HG02642 (cell line): ENCODE data around the gene FAF1.
"Not testable (repeated sequence)": the region's sequence is repeated elsewhere in the genome, so short reads cannot be mapped to it uniquely, and the experiment has no call there.

Source experiments
- ATAC-seq: cut with Tn5 transposase; IDR thresholded peaks from one replicate; pipeline ENCODE4 v1.9.1; 2021; ENCODE audit warnings: mild to moderate bottlenecking; ENCODE audit not compliant: unreplicated experiment, poor library complexity

FAF1 gene

GRCh38 chr1:50717327-50717726 is 242.7 kb downstream of the FAF1 start:
- no peak for ATAC-seq

GRCh38 chr1:50716455-50716854 is 243.6 kb downstream of the FAF1 start:
- ATAC-seq: not testable (repeated sequence)

GRCh38 chr1:50710099-50710498 is 250.0 kb downstream of the FAF1 start:
- no peak for ATAC-seq

GRCh38 chr1:50707824-50708223 is 252.2 kb downstream of the FAF1 start:
- no peak for ATAC-seq

GRCh38 chr1:50705699-50706098 is 254.4 kb downstream of the FAF1 start:
- no peak for ATAC-seq

- no peak for ATAC-seq
Observed at GRCh38 chr1:50705041-50705440, 255.0 kb downstream of the FAF1 start.

- ATAC-seq: no peak
Observed at GRCh38 chr1:50704126-50704525, 255.9 kb downstream of the FAF1 start.

- ATAC-seq: no peak
Observed at GRCh38 chr1:50703240-50703639, 256.8 kb downstream of the FAF1 start.

GRCh38 chr1:50702395-50702794 is 257.7 kb downstream of the FAF1 start:
- no peak for ATAC-seq

- ATAC-seq: no peak
Observed at GRCh38 chr1:50701706-50702317, 258.3 kb downstream of the FAF1 start.

GRCh38 chr1:50700621-50701020 is 259.4 kb downstream of the FAF1 start:
- no peak for ATAC-seq

GRCh38 chr1:50700214-50700613 is 259.9 kb downstream of the FAF1 start:
- ATAC-seq: no peak

GRCh38 chr1:50699795-50700194 is 260.3 kb downstream of the FAF1 start:
- no peak for ATAC-seq

- ATAC-seq: no peak
Observed at GRCh38 chr1:50697440-50698421, 262.3 kb downstream of the FAF1 start.

- no peak for ATAC-seq
Observed at GRCh38 chr1:50693829-50694228, 266.2 kb downstream of the FAF1 start.

GRCh38 chr1:50684185-50684584 is 275.9 kb downstream of the FAF1 start:
- ATAC-seq: no peak

GRCh38 chr1:50681931-50682330 is 278.1 kb downstream of the FAF1 start:
- no peak for ATAC-seq

- ATAC-seq: no peak
Observed at GRCh38 chr1:50667710-50668356, 292.2 kb downstream of the FAF1 start.

GRCh38 chr1:50667272-50667671 is 292.8 kb downstream of the FAF1 start:
- ATAC-seq: no peak

- ATAC-seq: no peak
Observed at GRCh38 chr1:50666849-50667248, 293.2 kb downstream of the FAF1 start.

GRCh38 chr1:50665413-50665812 is 294.7 kb downstream of the FAF1 start:
- no peak for ATAC-seq
